Liver (tissue), 9 donors: ENCODE data around the gene MTRF1L. TPM values are rescaled to one million over a fixed set of nuclear protein-coding genes. Genes with fewer than 3 reads are reported as not detected.

Experiments
- DNase-seq: peaks from one replicate; pipeline ENCODE4 v3.0.0-alpha.2; 2017; ENCODE audit warnings: low spot score
- H3K27ac ChIP-seq, 2 donors: one replicate each; pipeline ENCODE4 v1.7.0; 2013; ENCODE audit warnings: inconsistent platforms in 2 of 2, low read length in 2 of 2, control low read depth in 1 of 2, low read depth in 1 of 2, mild to moderate bottlenecking in 1 of 2
- H3K27me3 ChIP-seq, 4 donors: one replicate each; pipeline versions ENCODE4 v1.6.1 to v1.7.0; 2013; ENCODE audit warnings: low read length in 3 of 4, inconsistent platforms in 1 of 4, mild to moderate bottlenecking in 1 of 4, moderate library complexity in 1 of 4; ENCODE audit not compliant: control insufficient read depth in 4 of 4, insufficient read depth in 4 of 4
- H3K36me3 ChIP-seq, 4 donors: one replicate each; pipeline versions ENCODE4 v1.6.1 to v1.7.0; 2013; ENCODE audit warnings: low read length in 3 of 4, mild to moderate bottlenecking in 3 of 4, low read depth in 1 of 4, moderate library complexity in 1 of 4; ENCODE audit not compliant: control insufficient read depth in 4 of 4, insufficient read depth in 3 of 4
- H3K4me1 ChIP-seq, 4 donors: one replicate each; pipeline versions ENCODE4 v1.6.1 to v1.7.0; 2013; ENCODE audit warnings: low read length in 3 of 4, mild to moderate bottlenecking in 3 of 4, moderate library complexity in 1 of 4; ENCODE audit not compliant: control insufficient read depth in 4 of 4, insufficient read depth in 4 of 4
- H3K4me3 ChIP-seq, 3 donors: one replicate each; pipeline versions ENCODE4 v1.6.1 to v1.7.0; 2013; ENCODE audit warnings: low read length in 3 of 3, control low read depth in 1 of 3, low read depth in 1 of 3, mild to moderate bottlenecking in 1 of 3
- H3K9ac ChIP-seq, 2 donors: one replicate each; pipeline ENCODE4 v1.7.0; 2013; ENCODE audit warnings: low read length in 2 of 2, mild to moderate bottlenecking in 2 of 2, moderate library complexity in 2 of 2, control low read depth in 1 of 2, low read depth in 1 of 2
- H3K9me3 ChIP-seq, 4 donors: one replicate each; pipeline versions ENCODE4 v1.6.1 to v1.7.0; 2013; ENCODE audit warnings: low read length in 3 of 4; ENCODE audit not compliant: control insufficient read depth in 4 of 4
- ATF3 ChIP-seq: IDR thresholded peaks from 2 replicates; pipeline ENCODE4 v1.6.1; 2016; ENCODE audit warnings: antibody characterized with exemption
- EGR1 ChIP-seq, 2 donors: IDR thresholded peaks; 2 replicates each; pipeline ENCODE4 v1.6.1; 2016 to 2018; ENCODE audit warnings: antibody characterized with exemption in 2 of 2, low read depth in 2 of 2
- FOXA1 ChIP-seq: IDR thresholded peaks from 2 replicates; pipeline ENCODE4 v1.6.1; 2016; ENCODE audit warnings: antibody characterized with exemption
- FOXA2 ChIP-seq: IDR thresholded peaks from 2 replicates; pipeline ENCODE4 v1.6.1; 2016; ENCODE audit warnings: antibody characterized with exemption
- GABPA ChIP-seq, 2 donors: IDR thresholded peaks in 1 of 2; conservative IDR thresholded peaks in 1 of 2; 2 replicates each; pipeline ENCODE4 v1.6.1; 2016; ENCODE audit warnings: antibody characterized with exemption in 2 of 2, mild to moderate bottlenecking in 1 of 2, moderate library complexity in 1 of 2
- HNF4A ChIP-seq, 2 donors: conservative IDR thresholded peaks; 2 replicates each; pipeline ENCODE4 v1.6.1; 2016; ENCODE audit warnings: antibody characterized with exemption in 2 of 2, mild to moderate bottlenecking in 2 of 2
- HNF4G ChIP-seq: IDR thresholded peaks from 2 replicates; pipeline ENCODE4 v1.6.1; 2016; ENCODE audit warnings: antibody characterized with exemption
- JUND ChIP-seq, 2 donors: IDR thresholded peaks; 2 replicates each; pipeline ENCODE4 v1.6.1; 2016; ENCODE audit warnings: antibody characterized with exemption in 2 of 2
- NR2F2 ChIP-seq: IDR thresholded peaks from 2 replicates; pipeline ENCODE4 v1.6.1; 2016; ENCODE audit warnings: antibody characterized with exemption
- RAD21 ChIP-seq, 2 donors: IDR thresholded peaks; 2 replicates each; pipeline ENCODE4 v1.6.1; 2016; ENCODE audit warnings: antibody characterized with exemption in 2 of 2, mild to moderate bottlenecking in 2 of 2
- REST ChIP-seq: IDR thresholded peaks from 2 replicates; pipeline ENCODE4 v1.6.1; 2016; ENCODE audit warnings: antibody characterized with exemption, mild to moderate bottlenecking
- RXRA ChIP-seq, 2 donors: IDR thresholded peaks; 2 replicates each; pipeline ENCODE4 v1.6.1; 2017 to 2018; ENCODE audit warnings: antibody characterized with exemption in 2 of 2, mild to moderate bottlenecking in 1 of 2
- SP1 ChIP-seq: IDR thresholded peaks from 2 replicates; pipeline ENCODE4 v1.6.1; 2018; ENCODE audit warnings: antibody characterized with exemption, mild to moderate bottlenecking
- TAF1 ChIP-seq: conservative IDR thresholded peaks from 2 replicates; pipeline ENCODE4 v1.6.1; 2016; ENCODE audit warnings: antibody characterized with exemption, mild to moderate bottlenecking
- YY1 ChIP-seq: IDR thresholded peaks from 2 replicates; pipeline ENCODE4 v1.6.1; 2016; ENCODE audit warnings: antibody characterized with exemption, mild to moderate bottlenecking
- WGBS: extraction: QIAGEN DNeasy Blood & Tissue Kit; methylation state at CpG from one replicate; pipeline ENCODE4 v1.1.7; 2013; 5-methylcytosine and 5-hydroxymethylcytosine counted together
- polyA plus RNA-seq, 2 donors: library from polyadenylated mRNA; stranded (reverse) in 1 of 2; unstranded in 1 of 2; fragments of 200-250 nt in 1 of 2; fragments of >200 nt in 1 of 2; fragmentation: Nextera tagmentation in 1 of 2; extraction: Ambion mirVana in 1 of 2; gene quantifications; one replicate each; pipeline versions ENCODE4 v1.2.1 to v1.2.3, GENCODE V29; 2013 to 2015
- total RNA-seq, 2 donors: library from RNA; depleted of rRNA; stranded (reverse); fragments of >200 nt; gene quantifications; one replicate each; pipeline ENCODE4 v1.2.3, GENCODE V29; 2014
- TF ChIP-seq, protein P1 (sequence below): IDR thresholded peaks from 2 replicates; pipeline ENCODE4 v1.6.1; 2016; ENCODE audit warnings: antibody characterized with exemption
- TF ChIP-seq, protein P2 (sequence below): IDR thresholded peaks from 2 replicates; pipeline ENCODE4 v1.6.1; 2016; ENCODE audit warnings: antibody characterized with exemption
- TF ChIP-seq, protein P3 (sequence below): fragments of 150-350 bp; IDR thresholded peaks from 2 replicates; pipeline ENCODE4 v1.5.1; 2017; ENCODE audit warnings: improper control_type of control experiment, low read depth, low read length; ENCODE audit not compliant: missing input control
- donor health status: healthy.
- donor health status: healthy.
- donor health status: healthy.
- donor health status: healthy.
- donor health status: healthy.

The MTRF1L gene
- total and polyA plus RNA-seq, 4 donors = 6.1 to 11.1 (median 8.4) TPM

- H3K36me3 ChIP-seq = no peaks in the 10 kb centered on the region
- H3K4me3 ChIP-seq = no peak overlapping the region
- H3K27ac ChIP-seq = no peak overlapping the region
- no peaks in the 10 kb centered on the region for H3K9me3 ChIP-seq
- no peaks in the 10 kb centered on the region for H3K4me1 ChIP-seq
- WGBS = 78% methylated on average over 2 of the region's 2 CpGs
- TF ChIP-seq FOXA1 = no peak
- no peak for TF ChIP-seq TAF1
- TF ChIP-seq, protein P1, sequence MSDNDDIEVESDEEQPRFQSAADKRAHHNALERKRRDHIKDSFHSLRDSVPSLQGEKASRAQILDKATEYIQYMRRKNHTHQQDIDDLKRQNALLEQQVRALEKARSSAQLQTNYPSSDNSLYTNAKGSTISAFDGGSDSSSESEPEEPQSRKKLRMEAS = no peak
- TF ChIP-seq SP1 = no peak
- no peak for TF ChIP-seq EGR1 (IDR thresholded peaks at IDR 0.05; ENCODE audit: low read depth in 2 of 2)
- TF ChIP-seq HNF4G = no peak
- no peak for TF ChIP-seq FOXA2
- TF ChIP-seq, protein P2, sequence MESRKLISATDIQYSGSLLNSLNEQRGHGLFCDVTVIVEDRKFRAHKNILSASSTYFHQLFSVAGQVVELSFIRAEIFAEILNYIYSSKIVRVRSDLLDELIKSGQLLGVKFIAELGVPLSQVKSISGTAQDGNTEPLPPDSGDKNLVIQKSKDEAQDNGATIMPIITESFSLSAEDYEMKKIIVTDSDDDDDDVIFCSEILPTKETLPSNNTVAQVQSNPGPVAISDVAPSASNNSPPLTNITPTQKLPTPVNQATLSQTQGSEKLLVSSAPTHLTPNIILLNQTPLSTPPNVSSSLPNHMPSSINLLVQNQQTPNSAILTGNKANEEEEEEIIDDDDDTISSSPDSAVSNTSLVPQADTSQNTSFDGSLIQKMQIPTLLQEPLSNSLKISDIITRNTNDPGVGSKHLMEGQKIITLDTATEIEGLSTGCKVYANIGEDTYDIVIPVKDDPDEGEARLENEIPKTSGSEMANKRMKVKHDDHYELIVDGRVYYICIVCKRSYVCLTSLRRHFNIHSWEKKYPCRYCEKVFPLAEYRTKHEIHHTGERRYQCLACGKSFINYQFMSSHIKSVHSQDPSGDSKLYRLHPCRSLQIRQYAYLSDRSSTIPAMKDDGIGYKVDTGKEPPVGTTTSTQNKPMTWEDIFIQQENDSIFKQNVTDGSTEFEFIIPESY = no peak
- TF ChIP-seq HNF4A (conservative IDR thresholded peaks at IDR 0.05) = no peak
- TF ChIP-seq, protein P3, sequence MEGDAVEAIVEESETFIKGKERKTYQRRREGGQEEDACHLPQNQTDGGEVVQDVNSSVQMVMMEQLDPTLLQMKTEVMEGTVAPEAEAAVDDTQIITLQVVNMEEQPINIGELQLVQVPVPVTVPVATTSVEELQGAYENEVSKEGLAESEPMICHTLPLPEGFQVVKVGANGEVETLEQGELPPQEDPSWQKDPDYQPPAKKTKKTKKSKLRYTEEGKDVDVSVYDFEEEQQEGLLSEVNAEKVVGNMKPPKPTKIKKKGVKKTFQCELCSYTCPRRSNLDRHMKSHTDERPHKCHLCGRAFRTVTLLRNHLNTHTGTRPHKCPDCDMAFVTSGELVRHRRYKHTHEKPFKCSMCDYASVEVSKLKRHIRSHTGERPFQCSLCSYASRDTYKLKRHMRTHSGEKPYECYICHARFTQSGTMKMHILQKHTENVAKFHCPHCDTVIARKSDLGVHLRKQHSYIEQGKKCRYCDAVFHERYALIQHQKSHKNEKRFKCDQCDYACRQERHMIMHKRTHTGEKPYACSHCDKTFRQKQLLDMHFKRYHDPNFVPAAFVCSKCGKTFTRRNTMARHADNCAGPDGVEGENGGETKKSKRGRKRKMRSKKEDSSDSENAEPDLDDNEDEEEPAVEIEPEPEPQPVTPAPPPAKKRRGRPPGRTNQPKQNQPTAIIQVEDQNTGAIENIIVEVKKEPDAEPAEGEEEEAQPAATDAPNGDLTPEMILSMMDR = no peak
- no peak for TF ChIP-seq RAD21 (IDR thresholded peaks at IDR 0.05)
- no peak for TF ChIP-seq REST
- TF ChIP-seq NR2F2 = no peak
- TF ChIP-seq RXRA (IDR thresholded peaks at IDR 0.05) = no peak
- TF ChIP-seq GABPA (IDR thresholded peaks at IDR 0.05 in 1 of 2, conservative IDR thresholded peaks at IDR 0.05 in 1 of 2) = no peak
- TF ChIP-seq YY1 = no peak
- TF ChIP-seq ATF3 = no peak
- TF ChIP-seq JUND (IDR thresholded peaks at IDR 0.05) = no peak
- peaks cover 0 to 2% (median 0%) of the 10 kb centered on the region in 4 donors for H3K27me3 ChIP-seq
- no peak for DNase-seq
- no peak overlapping the region for H3K9ac ChIP-seq
Measured at GRCh38 chr6:152943260-152943897, 59.1 kb downstream of the MTRF1L start.
